GM21381 (cell line): ENCODE measurements around the gene NQO2.
"Not testable (repeated sequence)": the region's sequence is repeated elsewhere in the genome, so short reads cannot be mapped to it uniquely, and the experiment has no call there.

Experiments
- ATAC-seq: cut with Tn5 transposase; IDR thresholded peaks from one replicate; pipeline ENCODE4 v1.9.1; 2021; ENCODE audit warnings: mild to moderate bottlenecking, moderate library complexity; ENCODE audit not compliant: unreplicated experiment

NQO2 gene

GRCh38 chr6:3011592-3011991 is 11.9 kb downstream of the NQO2 start:
- ATAC-seq: no peak

- ATAC-seq: no peak
Measured at GRCh38 chr6:3013486-3013885, 13.8 kb downstream of the NQO2 start.

GRCh38 chr6:3013901-3014674 is 14.4 kb downstream of the NQO2 start:
- ATAC-seq: no peak

- ATAC-seq: no peak
Measured at GRCh38 chr6:3014675-3015066, 15.0 kb downstream of the NQO2 start.

GRCh38 chr6:3015144-3015543 is 15.4 kb downstream of the NQO2 start:
- no peak for ATAC-seq

GRCh38 chr6:3016473-3017280 is 17.0 kb downstream of the NQO2 start:
- ATAC-seq: no peak

GRCh38 chr6:3017304-3017703 is 17.6 kb downstream of the NQO2 start:
- no peak for ATAC-seq

- no peak for ATAC-seq
Measured at GRCh38 chr6:3019065-3019464, 19.4 kb downstream of the NQO2 start.

- no peak for ATAC-seq
Measured at GRCh38 chr6:3019749-3020320, 20.1 kb downstream of the NQO2 start.

GRCh38 chr6:3020976-3021598 is 21.4 kb downstream of the NQO2 start:
- ATAC-seq: not testable (repeated sequence)

GRCh38 chr6:3022765-3023662 is 23.3 kb downstream of the NQO2 start:
- ATAC-seq: no peak

- ATAC-seq: peak; percentile 76
Measured at GRCh38 chr6:3023663-3024483, 24.2 kb downstream of the NQO2 start.

GRCh38 chr6:3026791-3027626 is 27.3 kb downstream of the NQO2 start:
- peak; percentile 62 for ATAC-seq

GRCh38 chr6:3028156-3028555 is 28.5 kb downstream of the NQO2 start:
- not testable (repeated sequence) for ATAC-seq

- no peak for ATAC-seq
Measured at GRCh38 chr6:3031857-3032640, 32.4 kb downstream of the NQO2 start.

- no peak for ATAC-seq
Measured at GRCh38 chr6:3032986-3033385, 33.3 kb downstream of the NQO2 start.

GRCh38 chr6:3033652-3034051 is 34.0 kb downstream of the NQO2 start:
- ATAC-seq: no peak

GRCh38 chr6:3035397-3035796 is 35.7 kb downstream of the NQO2 start:
- no peak for ATAC-seq
